Measurements from ENCODE around the gene ZMYND8. TPM values are rescaled to one million over a fixed set of nuclear protein-coding genes. Genes with fewer than 3 reads are reported as not detected.
"Not testable (repeated sequence)": the region's sequence is repeated elsewhere in the genome, so short reads cannot be mapped to it uniquely, and the experiment has no call there.

The ZMYND8 gene
- total RNA-seq, 2 donors from 2014 or later: 42.1 to 65.7 TPM

DNA sequence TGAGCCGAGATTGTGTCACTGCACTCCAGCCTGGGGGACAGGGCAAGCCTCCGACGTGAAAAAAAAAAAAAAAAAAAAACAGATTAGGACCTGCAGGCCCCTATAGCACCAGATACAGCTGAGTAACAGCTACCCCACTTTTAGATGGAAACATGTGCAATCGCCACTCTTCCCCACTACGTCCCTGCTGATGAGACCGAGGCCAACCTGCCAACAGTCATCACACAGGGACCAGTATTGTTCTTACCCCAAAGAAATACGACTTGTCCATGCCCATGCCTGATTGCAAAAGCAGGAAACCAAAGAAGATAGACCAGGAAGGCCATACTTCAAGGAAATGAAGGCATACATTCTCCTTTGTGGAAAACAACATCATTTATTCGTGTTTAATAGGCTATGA is 45.8 kb downstream of the ZMYND8 start:
- Mint-ChIP-seq H3K4me1 (ENCODE audit: low read depth in 2 of 2) (peaks cover 26 to 34% of the 10 kb centered on the region in 2 donors), H3K4me3 (no peak overlapping the region), H3K36me3 (peaks cover 6% of the 10 kb centered on the region), H3K27me3 (no peaks in the 10 kb centered on the region), H3K9me3 (no peaks in the 10 kb centered on the region), H3K27ac (peak overlapping the region in 1 of 2 donors; percentile 78)
- ATAC-seq (no peak), DNase-seq (ENCODE audit: low spot score) (no peak)

- H3K9me3 Mint-ChIP-seq: no peaks in the 10 kb centered on the region
- peaks cover 22 to 33% of the 10 kb centered on the region in 2 donors for H3K4me1 Mint-ChIP-seq (ENCODE audit: low read depth in 2 of 2)
- H3K4me3 Mint-ChIP-seq: no peak overlapping the region
- peak overlapping the region; percentile 46 to 78 for H3K27ac Mint-ChIP-seq
- ATAC-seq (no peak), DNase-seq (ENCODE audit: low spot score) (no peak)
- no peaks in the 10 kb centered on the region for H3K27me3 Mint-ChIP-seq
- H3K36me3 Mint-ChIP-seq: peaks cover 6% of the 10 kb centered on the region
Measured at GRCh38 chr20:47309806-47310426, 46.6 kb downstream of the ZMYND8 start.

DNA sequence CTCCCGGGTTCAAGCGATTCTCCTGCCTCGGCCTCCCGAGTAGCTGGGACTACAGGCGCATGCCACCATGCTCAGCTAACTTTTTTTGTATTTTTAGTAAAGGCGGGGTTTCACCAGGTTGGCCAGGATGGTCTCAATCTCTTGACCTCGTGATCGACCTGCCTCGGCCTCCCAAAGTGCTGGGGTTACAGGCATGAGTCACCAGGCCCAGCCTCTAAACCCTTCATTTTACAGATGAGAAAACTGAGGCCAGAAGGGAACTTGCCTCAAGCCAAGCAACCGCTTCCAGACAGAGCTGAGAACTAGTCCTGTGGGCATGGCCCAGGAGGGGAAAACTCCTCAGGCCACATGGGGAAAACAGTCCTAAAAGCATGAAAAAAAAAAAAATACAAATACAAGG is 47.1 kb downstream of the ZMYND8 start:
- Mint-ChIP-seq H3K9me3 (no peaks in the 10 kb centered on the region), H3K36me3 (peaks cover 6% of the 10 kb centered on the region), H3K4me3 (no peak overlapping the region), H3K4me1 (ENCODE audit: low read depth in 2 of 2) (peaks cover 23 to 30% of the 10 kb centered on the region in 2 donors), H3K27ac (peak overlapping the region; percentile 46 to 78), H3K27me3 (no peaks in the 10 kb centered on the region)
- no peak for DNase-seq (ENCODE audit: low spot score)
- no peak for ATAC-seq

DNA sequence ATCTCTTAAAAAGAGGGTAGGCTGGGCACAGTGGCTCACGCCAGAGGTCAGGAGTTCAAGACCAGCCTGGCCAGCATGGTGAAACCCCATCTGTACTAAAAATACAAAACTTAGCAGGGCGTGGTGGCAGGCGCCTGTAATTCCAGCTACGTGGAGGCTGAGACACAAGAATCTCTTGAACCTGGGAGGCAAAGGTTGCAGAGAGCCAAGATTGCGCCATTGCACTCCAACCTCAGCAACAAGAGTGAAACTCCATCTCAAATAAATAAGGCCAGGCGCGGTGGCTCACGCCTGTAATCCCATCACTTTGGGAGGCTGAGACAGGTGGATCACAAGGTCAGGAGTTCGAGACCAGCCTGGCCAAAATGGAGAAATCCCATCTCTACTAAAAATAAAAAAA is 48.9 kb downstream of the ZMYND8 start:
- H3K4me1 Mint-ChIP-seq (ENCODE audit: low read depth in 2 of 2): peaks cover 36 to 37% of the 10 kb centered on the region in 2 donors
- not testable (repeated sequence) for ATAC-seq; H3K27me3 Mint-ChIP-seq; H3K27ac Mint-ChIP-seq; H3K4me3 Mint-ChIP-seq; H3K36me3 Mint-ChIP-seq; H3K9me3 Mint-ChIP-seq; DNase-seq (ENCODE audit: low spot score)

DNA sequence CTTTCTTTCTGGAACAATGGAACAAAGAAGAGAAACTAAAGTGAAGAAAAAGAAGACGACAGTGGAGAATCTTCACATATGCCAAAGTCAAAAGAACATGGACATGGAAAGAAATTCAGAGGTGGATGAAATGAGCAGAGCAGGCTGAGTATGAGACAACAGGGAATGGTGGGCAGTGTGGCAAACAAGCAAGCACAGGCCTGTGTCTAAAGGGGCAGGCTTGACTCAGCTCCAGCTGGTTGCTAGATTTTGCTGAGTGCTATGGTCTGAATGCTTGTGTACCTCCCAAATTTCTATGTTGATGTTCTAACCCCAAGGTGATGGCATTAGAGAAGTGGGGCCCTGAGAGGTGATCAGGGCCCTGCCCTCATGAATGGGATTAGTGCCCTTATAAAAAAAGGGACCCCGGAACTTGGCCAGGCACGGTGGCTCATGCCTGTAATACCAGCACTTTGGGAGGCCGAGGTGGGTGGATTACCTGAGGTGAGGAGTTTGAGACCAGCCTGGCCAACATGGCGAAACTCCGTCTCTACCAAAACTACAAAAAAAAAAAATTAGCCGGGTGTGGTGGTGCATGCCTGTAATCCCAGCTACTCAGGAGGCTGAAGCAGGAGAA is 49.6 kb downstream of the ZMYND8 start:
- peaks cover 6% of the 10 kb centered on the region for H3K36me3 Mint-ChIP-seq
- peak overlapping the region; percentile 87 to 90 for H3K27ac Mint-ChIP-seq
- H3K4me3 Mint-ChIP-seq: peak overlapping the region; percentile 32
- no peaks in the 10 kb centered on the region for H3K9me3 Mint-ChIP-seq
- H3K4me1 Mint-ChIP-seq (ENCODE audit: low read depth in 2 of 2): peaks cover 34 to 38% of the 10 kb centered on the region in 2 donors
- no peak for DNase-seq (ENCODE audit: low spot score)
- no peak for ATAC-seq
- no peaks in the 10 kb centered on the region for H3K27me3 Mint-ChIP-seq

DNA sequence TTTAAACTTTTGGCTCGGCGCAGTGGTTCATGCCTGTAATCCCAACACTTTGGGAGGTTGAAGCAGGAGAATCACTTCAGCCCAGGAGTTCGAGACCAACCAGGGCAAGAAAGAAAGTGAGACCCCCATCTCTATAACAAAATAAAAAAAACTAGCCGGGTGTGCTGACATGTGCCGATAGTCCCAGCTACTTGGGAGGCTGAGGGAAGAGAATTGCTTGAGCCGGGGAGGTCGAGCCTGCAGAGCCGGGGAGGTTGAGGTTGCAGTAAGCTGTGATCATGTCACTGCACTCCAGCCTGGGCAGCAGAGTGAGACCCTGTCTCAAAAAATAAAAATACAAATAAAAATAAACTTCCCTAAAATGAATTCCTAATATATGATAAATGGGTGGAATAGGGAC is 50.4 kb downstream of the ZMYND8 start:
- Mint-ChIP-seq H3K27me3 (no peaks in the 10 kb centered on the region), H3K27ac (peak overlapping the region; percentile 87 to 90), H3K9me3 (no peaks in the 10 kb centered on the region), H3K36me3 (peaks cover 6% of the 10 kb centered on the region), H3K4me3 (peak overlapping the region; percentile 43), H3K4me1 (ENCODE audit: low read depth in 2 of 2) (peaks cover 34 to 38% of the 10 kb centered on the region in 2 donors)
- ATAC-seq (no peak), DNase-seq (ENCODE audit: low spot score) (no peak)

- ATAC-seq (peak; percentile 93 to 96), DNase-seq (ENCODE audit: low spot score) (peak; percentile 65)
- Mint-ChIP-seq H3K27ac (peak overlapping the region; percentile 87 to 90), H3K27me3 (no peaks in the 10 kb centered on the region), H3K4me1 (ENCODE audit: low read depth in 2 of 2) (peaks cover 30 to 38% of the 10 kb centered on the region in 2 donors), H3K4me3 (peak overlapping the region; percentile 43), H3K36me3 (peaks cover 6% of the 10 kb centered on the region), H3K9me3 (no peaks in the 10 kb centered on the region)
Measured at GRCh38 chr20:47305667-47306066, 50.8 kb downstream of the ZMYND8 start.

DNA sequence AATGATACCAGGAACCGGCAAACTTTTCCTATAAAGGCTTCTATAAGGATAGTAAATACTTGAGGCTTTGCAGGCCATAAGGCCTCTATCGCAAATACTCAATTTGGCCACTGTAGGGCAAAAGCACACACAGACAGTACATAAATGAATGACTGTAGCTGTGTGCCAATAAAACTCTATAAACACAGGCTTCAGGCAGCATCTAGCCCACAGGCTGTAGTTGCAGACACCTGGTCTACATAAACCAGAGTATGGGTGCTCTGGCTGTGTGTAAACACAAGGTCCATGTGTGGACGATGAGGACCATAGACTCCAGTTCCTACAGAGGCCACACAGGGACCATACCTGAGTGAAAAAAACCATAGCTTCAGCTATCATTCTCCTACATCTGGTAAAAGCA is 52.2 kb downstream of the ZMYND8 start:
- peak overlapping the region; percentile 87 to 90 for H3K27ac Mint-ChIP-seq
- DNase-seq (ENCODE audit: low spot score) (no peak), ATAC-seq (no peak)
- no peaks in the 10 kb centered on the region for H3K27me3 Mint-ChIP-seq
- H3K4me3 Mint-ChIP-seq: peak overlapping the region; percentile 20
- peaks cover 38% of the 10 kb centered on the region in 2 donors for H3K4me1 Mint-ChIP-seq (ENCODE audit: low read depth in 2 of 2)
- H3K9me3 Mint-ChIP-seq: no peaks in the 10 kb centered on the region
- peaks cover 6% of the 10 kb centered on the region for H3K36me3 Mint-ChIP-seq

GRCh38 chr20:47303736-47304135 is 52.8 kb downstream of the ZMYND8 start:
- Mint-ChIP-seq H3K4me3 (peak overlapping the region; percentile 17), H3K27me3 (no peaks in the 10 kb centered on the region), H3K4me1 (ENCODE audit: low read depth in 2 of 2) (peaks cover 35 to 36% of the 10 kb centered on the region in 2 donors), H3K27ac (peak overlapping the region; percentile 87 to 90), H3K9me3 (no peaks in the 10 kb centered on the region), H3K36me3 (peaks cover 6% of the 10 kb centered on the region)
- DNase-seq (ENCODE audit: low spot score) (no peak), ATAC-seq (no peak)

- H3K36me3 Mint-ChIP-seq: peaks cover 11% of the 10 kb centered on the region
- peaks cover 16 to 22% of the 10 kb centered on the region in 2 donors for H3K4me1 Mint-ChIP-seq (ENCODE audit: low read depth in 2 of 2)
- no peaks in the 10 kb centered on the region for H3K27me3 Mint-ChIP-seq
- no peaks in the 10 kb centered on the region for H3K9me3 Mint-ChIP-seq
- no peak for DNase-seq (ENCODE audit: low spot score)
- no peak for ATAC-seq
- H3K27ac Mint-ChIP-seq: no peak overlapping the region
- no peak overlapping the region for H3K4me3 Mint-ChIP-seq
Measured at GRCh38 chr20:47300071-47300470, 56.4 kb downstream of the ZMYND8 start.

- DNase-seq (ENCODE audit: low spot score) (no peak), ATAC-seq (no peak)
- no peaks in the 10 kb centered on the region for H3K27me3 Mint-ChIP-seq
- peak overlapping the region; percentile 14 to 16 for H3K27ac Mint-ChIP-seq
- no peak overlapping the region for H3K4me3 Mint-ChIP-seq
- H3K9me3 Mint-ChIP-seq: no peaks in the 10 kb centered on the region
- H3K36me3 Mint-ChIP-seq: peaks cover 25% of the 10 kb centered on the region
- H3K4me1 Mint-ChIP-seq (ENCODE audit: low read depth in 2 of 2): peaks cover 13 to 22% of the 10 kb centered on the region in 2 donors
Measured at GRCh38 chr20:47298624-47299023, 57.9 kb downstream of the ZMYND8 start.

GRCh38 chr20:47297746-47298145 is 58.8 kb downstream of the ZMYND8 start:
- peaks cover 25% of the 10 kb centered on the region for H3K36me3 Mint-ChIP-seq
- H3K9me3 Mint-ChIP-seq: no peaks in the 10 kb centered on the region
- peak overlapping the region; percentile 14 to 16 for H3K27ac Mint-ChIP-seq
- no peaks in the 10 kb centered on the region for H3K27me3 Mint-ChIP-seq
- peaks cover 8 to 18% of the 10 kb centered on the region in 2 donors for H3K4me1 Mint-ChIP-seq (ENCODE audit: low read depth in 2 of 2)
- ATAC-seq (no peak), DNase-seq (ENCODE audit: low spot score) (no peak)
- no peak overlapping the region for H3K4me3 Mint-ChIP-seq

- ATAC-seq (no peak), DNase-seq (ENCODE audit: low spot score) (no peak)
- no peaks in the 10 kb centered on the region for H3K9me3 Mint-ChIP-seq
- peaks cover 30% of the 10 kb centered on the region for H3K36me3 Mint-ChIP-seq
- H3K4me1 Mint-ChIP-seq (ENCODE audit: low read depth in 2 of 2): peaks cover 5 to 15% of the 10 kb centered on the region in 2 donors
- no peaks in the 10 kb centered on the region for H3K27me3 Mint-ChIP-seq
- peak overlapping the region in 1 of 2 donors; percentile 38 for H3K27ac Mint-ChIP-seq
- H3K4me3 Mint-ChIP-seq: no peak overlapping the region
Measured at GRCh38 chr20:47296950-47297349, 59.5 kb downstream of the ZMYND8 start.

GRCh38 chr20:47295921-47296426 is 60.5 kb downstream of the ZMYND8 start:
- H3K4me1 Mint-ChIP-seq (ENCODE audit: low read depth in 2 of 2): peaks cover 5 to 13% of the 10 kb centered on the region in 2 donors
- no peaks in the 10 kb centered on the region for H3K9me3 Mint-ChIP-seq
- peaks cover 36% of the 10 kb centered on the region for H3K36me3 Mint-ChIP-seq
- DNase-seq (ENCODE audit: low spot score) (no peak), ATAC-seq (no peak)
- no peak overlapping the region for H3K4me3 Mint-ChIP-seq
- no peaks in the 10 kb centered on the region for H3K27me3 Mint-ChIP-seq
- H3K27ac Mint-ChIP-seq: no peak overlapping the region

All from natural killer cell treated with Interleukin-12 subunit alpha and Interleukin-12 subunit beta and Interleukin-15 and Interleukin-18, amount 100 ng/mL, for 72 hours (primary cell).